HUES48 (cell line): ENCODE results near the gene MAML3.

ENCODE experiments used
- H3K27ac ChIP-seq: one replicate; pipeline ENCODE4 v1.7.0; 2013; ENCODE audit warnings: low read depth, low read length, inconsistent platforms
- H3K27me3 ChIP-seq: 2 replicates; pipeline ENCODE4 v1.6.1; 2013; ENCODE audit warnings: mild to moderate bottlenecking, low read length; ENCODE audit not compliant: control insufficient read depth, insufficient read depth
- H3K36me3 ChIP-seq: 2 replicates; pipeline ENCODE4 v1.6.1; 2013; ENCODE audit warnings: low read length; ENCODE audit not compliant: control insufficient read depth, insufficient read depth
- H3K4me1 ChIP-seq: 2 replicates; pipeline ENCODE4 v1.6.1; 2013; ENCODE audit warnings: mild to moderate bottlenecking, low read length; ENCODE audit not compliant: control insufficient read depth, insufficient read depth
- H3K4me3 ChIP-seq: 2 replicates; pipeline ENCODE4 v1.5.1; 2013; ENCODE audit warnings: mild to moderate bottlenecking, low read depth, low read length
- H3K9ac ChIP-seq: 2 replicates; pipeline ENCODE4 v1.6.1; 2013; ENCODE audit warnings: mild to moderate bottlenecking, low read depth, low read length, moderate library complexity
- H3K9me3 ChIP-seq: 2 replicates; pipeline ENCODE4 v1.6.1; 2013; ENCODE audit warnings: low read length; ENCODE audit not compliant: control insufficient read depth, insufficient read depth

The MAML3 gene

DNA sequence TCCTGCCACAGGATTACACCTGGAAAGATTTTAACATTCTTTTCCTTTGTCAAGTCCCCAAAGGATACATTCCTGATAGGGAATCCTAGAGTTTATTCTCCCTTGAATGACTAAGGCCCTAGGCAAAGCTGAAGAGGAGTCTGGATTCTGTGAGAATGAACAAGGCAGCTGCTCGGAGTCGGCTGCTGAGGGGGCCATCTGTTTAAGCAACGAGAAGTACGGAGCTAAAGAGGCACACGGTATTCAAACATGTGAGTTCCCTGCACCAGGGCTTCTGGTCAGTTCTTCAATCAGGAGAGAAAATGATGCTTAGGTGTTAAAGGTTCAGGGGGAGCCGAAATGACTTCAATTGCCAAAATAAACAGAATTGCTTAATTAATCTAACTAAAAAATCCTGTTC, 390.8 kb downstream of the MAML3 start:
- Histone ChIP-seq H3K9me3 (no peaks in the 10 kb centered on the region), H3K27ac (no peak overlapping the region), H3K4me3 (no peak overlapping the region), H3K4me1 (peaks cover 8% of the 10 kb centered on the region), H3K27me3 (no peaks in the 10 kb centered on the region), H3K36me3 (no peaks in the 10 kb centered on the region), H3K9ac (no peak overlapping the region)

DNA sequence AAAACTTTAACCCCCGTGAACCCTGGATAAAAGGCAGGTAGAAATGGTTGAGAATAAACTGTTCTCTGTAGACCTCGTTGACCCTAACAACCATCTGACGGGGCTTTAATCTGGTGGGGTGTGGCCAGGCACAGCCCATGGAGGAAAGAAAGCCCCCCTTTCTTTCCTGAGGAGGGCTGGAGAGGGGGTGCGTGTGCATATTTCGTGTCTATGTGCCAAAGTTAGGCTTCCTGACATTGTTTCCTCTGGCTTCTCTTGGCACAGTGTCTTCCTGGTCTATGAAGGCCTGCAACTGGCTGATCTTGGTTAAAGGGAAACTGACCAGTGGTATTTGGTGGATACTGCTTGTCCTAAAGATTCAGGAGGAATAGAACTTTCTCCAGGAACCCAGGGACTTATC, 391.3 kb downstream of the MAML3 start:
- Histone ChIP-seq H3K9me3 (no peaks in the 10 kb centered on the region), H3K36me3 (no peaks in the 10 kb centered on the region), H3K4me3 (no peak overlapping the region), H3K27ac (no peak overlapping the region), H3K27me3 (no peaks in the 10 kb centered on the region), H3K9ac (no peak overlapping the region), H3K4me1 (peaks cover 8% of the 10 kb centered on the region)

- Histone ChIP-seq H3K27me3 (no peaks in the 10 kb centered on the region), H3K27ac (no peak overlapping the region), H3K9me3 (no peaks in the 10 kb centered on the region), H3K9ac (no peak overlapping the region), H3K36me3 (no peaks in the 10 kb centered on the region), H3K4me3 (no peak overlapping the region), H3K4me1 (peaks cover 8% of the 10 kb centered on the region)
Observed at GRCh38 chr4:139761461-139761860, 392.5 kb downstream of the MAML3 start.

DNA sequence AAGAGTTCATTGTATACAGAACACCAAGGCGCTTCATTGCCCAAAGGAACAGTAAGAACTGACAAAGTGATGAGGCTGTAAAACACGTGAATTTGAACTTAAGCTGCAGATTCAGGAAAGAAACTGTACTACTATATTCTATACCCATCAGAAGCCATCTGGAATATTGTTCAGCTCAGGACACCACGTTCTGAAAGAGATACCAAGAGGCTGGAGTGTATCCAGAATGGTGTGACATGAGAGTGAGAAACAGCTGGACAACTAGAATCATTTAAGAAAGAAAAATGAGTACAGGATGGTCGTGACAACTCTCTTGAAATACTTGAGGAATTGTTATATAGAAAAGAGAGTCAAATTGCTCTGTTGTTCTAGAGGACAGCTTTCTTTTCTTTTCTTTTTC, 393.4 kb downstream of the MAML3 start:
- Histone ChIP-seq H3K27ac (no peak overlapping the region), H3K9ac (no peak overlapping the region), H3K4me1 (peaks cover 8% of the 10 kb centered on the region), H3K36me3 (no peaks in the 10 kb centered on the region), H3K27me3 (no peaks in the 10 kb centered on the region), H3K4me3 (no peak overlapping the region), H3K9me3 (no peaks in the 10 kb centered on the region)

DNA sequence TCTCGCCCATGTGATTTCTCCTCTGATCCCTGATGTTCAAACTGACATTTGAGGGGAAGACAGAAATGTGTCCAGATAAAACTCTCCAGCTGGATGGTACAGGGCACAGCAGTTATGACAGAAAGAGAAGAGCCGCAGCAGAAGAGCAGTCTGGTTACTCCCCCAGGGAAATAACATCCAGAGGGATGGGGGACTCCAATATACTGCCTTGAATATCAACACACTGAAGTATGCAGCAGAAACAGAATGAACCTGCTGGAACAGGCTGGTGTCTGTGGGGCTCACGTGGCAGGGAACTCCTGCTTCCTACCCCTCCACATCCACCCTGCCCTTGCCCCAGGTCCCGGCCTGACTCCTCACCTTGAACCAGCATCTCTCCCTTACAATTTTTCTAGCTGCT, 394.9 kb downstream of the MAML3 start:
- H3K36me3 ChIP-seq = no peaks in the 10 kb centered on the region
- H3K4me3 ChIP-seq = no peak overlapping the region
- no peaks in the 10 kb centered on the region for H3K9me3 ChIP-seq
- H3K9ac ChIP-seq = no peak overlapping the region
- H3K4me1 ChIP-seq = peaks cover 8% of the 10 kb centered on the region
- no peaks in the 10 kb centered on the region for H3K27me3 ChIP-seq
- H3K27ac ChIP-seq = no peak overlapping the region

DNA sequence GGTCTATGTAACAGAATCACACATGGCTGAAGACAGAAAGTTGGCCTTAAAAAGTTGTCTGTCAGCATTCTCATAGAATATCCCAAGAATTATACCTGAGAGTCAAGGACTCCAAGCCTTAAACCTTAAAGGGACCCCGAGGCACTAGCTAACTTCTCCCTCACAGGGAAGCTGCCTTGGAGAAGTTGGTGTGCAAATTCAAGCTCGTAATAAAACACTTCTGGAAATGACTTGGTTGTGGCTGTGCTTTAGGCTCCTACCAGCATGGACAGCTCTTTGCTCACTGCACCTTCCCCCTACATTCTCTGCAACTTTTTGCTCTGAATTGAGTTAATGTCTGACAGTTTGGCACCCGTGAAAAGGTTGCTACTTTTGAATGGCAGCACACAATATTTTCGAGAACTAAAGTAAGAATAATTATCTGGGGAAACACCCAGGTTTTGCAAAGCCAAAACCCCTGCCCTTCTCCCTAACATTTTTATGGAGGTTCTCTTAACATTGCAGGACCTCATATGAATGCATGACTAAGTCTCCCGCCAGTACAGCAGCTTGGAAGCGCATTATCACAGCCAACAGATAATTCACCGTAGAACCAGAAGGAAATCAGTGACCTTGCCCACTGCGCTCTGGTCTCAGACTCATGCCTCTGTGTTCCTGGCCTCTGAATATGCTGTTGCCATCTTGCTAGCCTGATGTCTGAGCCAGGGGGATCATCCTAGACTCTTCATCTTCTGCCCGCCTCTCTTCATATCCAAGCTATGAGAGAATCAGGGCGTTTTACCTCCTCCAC, 397.4 kb downstream of the MAML3 start:
- H3K36me3 ChIP-seq = no peaks in the 10 kb centered on the region
- no peak overlapping the region for H3K4me3 ChIP-seq
- H3K27ac ChIP-seq = no peak overlapping the region
- no peaks in the 10 kb centered on the region for H3K9me3 ChIP-seq
- peaks cover under 1% of the 10 kb centered on the region; the same call in 1 of the 2 replicates for H3K4me1 ChIP-seq
- no peak overlapping the region for H3K9ac ChIP-seq
- H3K27me3 ChIP-seq = no peaks in the 10 kb centered on the region

GRCh38 chr4:139754938-139755337, 399.0 kb downstream of the MAML3 start:
- Histone ChIP-seq H3K27me3 (no peaks in the 10 kb centered on the region), H3K9me3 (no peaks in the 10 kb centered on the region), H3K4me1 (no peaks in the 10 kb centered on the region), H3K4me3 (no peak overlapping the region), H3K9ac (no peak overlapping the region), H3K27ac (no peak overlapping the region), H3K36me3 (no peaks in the 10 kb centered on the region)

DNA sequence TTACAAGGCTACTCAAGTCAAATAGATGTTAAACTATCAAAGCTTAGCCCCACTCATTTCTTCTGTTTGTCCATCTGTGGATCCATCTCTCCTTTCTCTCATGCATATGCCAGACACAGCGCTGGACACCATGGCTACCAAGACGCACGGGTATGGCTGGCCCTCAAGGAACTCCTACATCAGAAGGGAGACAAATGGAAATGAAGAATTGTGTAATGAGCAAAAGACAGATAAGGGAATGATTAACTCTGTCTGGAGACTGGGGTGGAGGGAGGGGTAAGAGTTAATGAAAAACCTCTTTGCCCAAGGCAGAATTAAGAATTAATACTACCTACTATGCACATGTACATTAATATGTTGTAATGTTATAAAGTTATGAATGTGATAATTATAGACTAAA, 400.3 kb downstream of the MAML3 start:
- H3K4me3 ChIP-seq = no peak overlapping the region
- no peak overlapping the region for H3K9ac ChIP-seq
- no peaks in the 10 kb centered on the region for H3K27me3 ChIP-seq
- no peaks in the 10 kb centered on the region for H3K4me1 ChIP-seq
- H3K9me3 ChIP-seq = no peaks in the 10 kb centered on the region
- H3K27ac ChIP-seq = no peak overlapping the region
- H3K36me3 ChIP-seq = no peaks in the 10 kb centered on the region

GRCh38 chr4:139749835-139750498, 404.0 kb downstream of the MAML3 start:
- H3K27ac ChIP-seq = no peak overlapping the region
- peaks cover 4% of the 10 kb centered on the region; the same call in 1 of the 2 replicates for H3K4me1 ChIP-seq
- no peaks in the 10 kb centered on the region for H3K27me3 ChIP-seq
- H3K36me3 ChIP-seq = no peaks in the 10 kb centered on the region
- H3K4me3 ChIP-seq = no peak overlapping the region
- H3K9me3 ChIP-seq = no peaks in the 10 kb centered on the region
- no peak overlapping the region for H3K9ac ChIP-seq

DNA sequence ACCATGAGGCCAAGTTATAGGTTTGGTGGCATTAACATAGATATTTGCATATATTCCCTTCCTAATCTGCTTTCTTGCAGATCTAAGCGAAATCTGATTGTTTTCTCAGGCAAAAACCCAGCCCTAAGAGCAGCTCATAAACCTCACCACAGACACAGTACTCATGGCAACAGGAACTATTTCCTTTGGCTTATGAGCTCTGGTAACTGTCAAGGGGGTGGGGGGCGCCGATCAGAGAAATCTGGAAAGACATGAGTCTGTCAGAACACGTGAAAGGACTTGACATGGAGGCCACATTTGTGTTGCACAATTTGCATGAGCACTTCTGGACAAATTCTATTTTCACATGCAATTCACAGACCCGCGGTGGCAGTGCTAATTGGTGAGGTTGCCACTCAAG, 404.6 kb downstream of the MAML3 start:
- peaks cover 4% of the 10 kb centered on the region; the same call in 1 of the 2 replicates for H3K4me1 ChIP-seq
- H3K27ac ChIP-seq = no peak overlapping the region
- no peaks in the 10 kb centered on the region for H3K27me3 ChIP-seq
- H3K9ac ChIP-seq = no peak overlapping the region
- H3K9me3 ChIP-seq = no peaks in the 10 kb centered on the region
- no peak overlapping the region for H3K4me3 ChIP-seq
- no peaks in the 10 kb centered on the region for H3K36me3 ChIP-seq

GRCh38 chr4:139746431-139747171, 407.4 kb downstream of the MAML3 start:
- H3K27ac ChIP-seq = no peak overlapping the region
- H3K9ac ChIP-seq = no peak overlapping the region
- peaks cover 4% of the 10 kb centered on the region; the same call in 1 of the 2 replicates for H3K4me1 ChIP-seq
- no peaks in the 10 kb centered on the region for H3K27me3 ChIP-seq
- H3K4me3 ChIP-seq = no peak overlapping the region
- no peaks in the 10 kb centered on the region for H3K36me3 ChIP-seq
- no peaks in the 10 kb centered on the region for H3K9me3 ChIP-seq
